HG02970 (cell line): Measurements from ENCODE around the gene ASXL3.

Experiments used
- ATAC-seq: cut with Tn5 transposase; IDR thresholded peaks from one replicate; pipeline ENCODE4 v1.9.1; 2021; ENCODE audit warnings: mild to moderate bottlenecking, moderate library complexity, moderate number of reproducible peaks; ENCODE audit not compliant: unreplicated experiment, low FRiP score

ASXL3 gene

DNA sequence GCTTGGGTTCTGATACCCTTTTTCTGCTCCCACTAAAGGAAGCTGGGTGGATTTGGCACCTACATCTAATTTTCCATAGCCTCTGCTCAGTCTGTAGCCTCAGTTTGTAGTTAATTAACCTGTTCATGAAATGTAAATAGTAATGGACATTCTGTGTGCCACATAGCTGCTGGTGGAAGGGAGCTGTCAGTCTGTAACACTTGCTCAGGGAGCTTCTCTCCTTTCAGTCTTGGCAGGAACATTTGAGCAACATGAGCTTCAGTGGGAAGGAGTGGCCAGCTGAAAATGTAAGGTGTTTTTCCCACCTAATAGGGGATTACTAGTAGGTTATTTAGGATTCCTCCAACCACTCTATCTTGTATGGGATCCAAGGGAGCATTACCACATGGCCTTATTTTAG, 203.4 kb downstream of the ASXL3 start:
- no peak for ATAC-seq
